Uterus (tissue), 4 donors: ENCODE data around the gene SLC22A5. TPM values are rescaled to one million over a fixed set of nuclear protein-coding genes. Genes with fewer than 3 reads are reported as not detected.

Experiments
- DNase-seq, 2 donors: peaks; one replicate each; pipeline ENCODE4 v3.0.0-alpha.2; 2019 to 2020
- H3K27ac ChIP-seq, 2 donors: fragments of 200-600 bp; sonication (generic); 1 replicate in 1 of 2; 2 replicates in 1 of 2; pipeline ENCODE4 v1.5.1; 2016 to 2018
- H3K27me3 ChIP-seq, 2 donors: fragments of 200-600 bp; sonication (generic); one replicate each; pipeline ENCODE4 v1.5.1; 2018 to 2019; ENCODE audit warnings: control low read depth in 1 of 2
- H3K36me3 ChIP-seq, 2 donors: fragments of 200-600 bp; sonication (generic); one replicate each; pipeline ENCODE4 v1.5.1; 2019; ENCODE audit warnings: control low read depth in 1 of 2
- H3K4me1 ChIP-seq, 2 donors: fragments of 200-600 bp; sonication (generic); one replicate each; pipeline ENCODE4 v1.5.1; 2018 to 2019; ENCODE audit warnings: control low read depth in 1 of 2
- H3K4me3 ChIP-seq, 2 donors: fragments of 200-600 bp; sonication (generic); 1 replicate in 1 of 2; 2 replicates in 1 of 2; pipeline ENCODE4 v1.5.1; 2018 to 2019; ENCODE audit warnings: mild to moderate bottlenecking in 1 of 2
- H3K9me3 ChIP-seq, 2 donors: fragments of 200-600 bp; sonication (generic); one replicate each; pipeline ENCODE4 v1.5.1; 2019; ENCODE audit warnings: control low read depth in 1 of 2
- POLR2A ChIP-seq, 2 donors: fragments of 450-650 bp; IDR thresholded peaks; one replicate each; pipeline ENCODE4 v1.6.1; 2016; ENCODE audit warnings: antibody characterized with exemption in 2 of 2, mild to moderate bottlenecking in 1 of 2, moderate library complexity in 1 of 2
- intact Hi-C: fragments of 100-400 bp; cut with DNase I; formaldehyde crosslinking; loops from one replicate; pipeline ENCODE4 v1.15.1; 2023; ENCODE audit warnings: low total_unique reads
- total RNA-seq, 4 donors: library from RNA; depleted of rRNA in 3 of 4; stranded (reverse); fragments of >200 nt in 3 of 4; gene quantifications; one replicate each; pipeline versions ENCODE4 v1.1.0 to v1.2.4, GENCODE V29; 2014 to 2023
- TF ChIP-seq, protein P1 (sequence below), 4 experiments: fragments of 200-600 bp in 2 of 4; fragments of 450-650 bp in 2 of 4; sonication (generic) in 2 of 4; IDR thresholded peaks; one replicate each; pipeline ENCODE4 v1.5.1; 2016 to 2019; ENCODE audit warnings: antibody characterized with exemption in 4 of 4, mild to moderate bottlenecking in 2 of 4, moderate library complexity in 1 of 4
- donor health status: DM: yes; HTN: yes; CAD: no.

Gene SLC22A5
- total RNA-seq = 10 to 100 TPM in 2 of 4 donors, 1 to 10 TPM in 2; 2.0 to 18.9 (median 10.0) TPM

DNA sequence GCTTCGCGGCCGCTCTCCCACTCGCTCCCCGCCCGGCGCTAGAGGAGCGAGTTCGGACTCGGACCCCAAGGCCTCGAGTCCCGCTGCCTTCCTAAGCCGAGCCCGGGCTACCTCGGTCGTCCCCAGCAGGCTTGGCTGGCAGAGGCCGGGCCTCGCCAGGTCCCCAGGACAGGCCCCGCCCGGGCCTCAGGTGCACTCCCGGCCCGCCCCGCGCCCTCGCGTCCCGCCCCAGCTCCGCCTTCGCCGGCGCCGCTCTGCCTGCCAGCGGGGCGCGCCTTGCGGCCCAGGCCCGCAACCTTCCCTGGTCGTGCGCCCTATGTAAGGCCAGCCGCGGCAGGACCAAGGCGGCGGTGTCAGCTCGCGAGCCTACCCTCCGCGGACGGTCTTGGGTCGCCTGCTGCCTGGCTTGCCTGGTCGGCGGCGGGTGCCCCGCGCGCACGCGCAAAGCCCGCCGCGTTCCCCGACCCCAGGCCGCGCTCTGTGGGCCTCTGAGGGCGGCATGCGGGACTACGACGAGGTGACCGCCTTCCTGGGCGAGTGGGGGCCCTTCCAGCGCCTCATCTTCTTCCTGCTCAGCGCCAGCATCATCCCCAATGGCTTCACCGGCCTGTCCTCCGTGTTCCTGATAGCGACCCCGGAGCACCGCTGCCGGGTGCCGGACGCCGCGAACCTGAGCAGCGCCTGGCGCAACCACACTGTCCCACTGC, at the start of gene SLC22A5:
TSS of gene SLC22A5 (plus strand) at position 237 of the 707 bp plus-strand sequence. CDS start at position 500, 263 bp downstream.
- H3K9me3 ChIP-seq = no peaks in the 10 kb centered on the region
- no peaks in the 10 kb centered on the region for H3K36me3 ChIP-seq
- TF ChIP-seq, protein P1, sequence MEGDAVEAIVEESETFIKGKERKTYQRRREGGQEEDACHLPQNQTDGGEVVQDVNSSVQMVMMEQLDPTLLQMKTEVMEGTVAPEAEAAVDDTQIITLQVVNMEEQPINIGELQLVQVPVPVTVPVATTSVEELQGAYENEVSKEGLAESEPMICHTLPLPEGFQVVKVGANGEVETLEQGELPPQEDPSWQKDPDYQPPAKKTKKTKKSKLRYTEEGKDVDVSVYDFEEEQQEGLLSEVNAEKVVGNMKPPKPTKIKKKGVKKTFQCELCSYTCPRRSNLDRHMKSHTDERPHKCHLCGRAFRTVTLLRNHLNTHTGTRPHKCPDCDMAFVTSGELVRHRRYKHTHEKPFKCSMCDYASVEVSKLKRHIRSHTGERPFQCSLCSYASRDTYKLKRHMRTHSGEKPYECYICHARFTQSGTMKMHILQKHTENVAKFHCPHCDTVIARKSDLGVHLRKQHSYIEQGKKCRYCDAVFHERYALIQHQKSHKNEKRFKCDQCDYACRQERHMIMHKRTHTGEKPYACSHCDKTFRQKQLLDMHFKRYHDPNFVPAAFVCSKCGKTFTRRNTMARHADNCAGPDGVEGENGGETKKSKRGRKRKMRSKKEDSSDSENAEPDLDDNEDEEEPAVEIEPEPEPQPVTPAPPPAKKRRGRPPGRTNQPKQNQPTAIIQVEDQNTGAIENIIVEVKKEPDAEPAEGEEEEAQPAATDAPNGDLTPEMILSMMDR (IDR thresholded peaks at IDR 0.05) = peak in 1 of 4 experiments; percentile 13
- TF ChIP-seq POLR2A (IDR thresholded peaks at IDR 0.05) = peak in 1 of 2 donors; percentile 66
- intact Hi-C loops = no loop called here
- no peaks in the 10 kb centered on the region for H3K27me3 ChIP-seq
- H3K27ac ChIP-seq = peak within 1 kb of the TSS; percentile 84 to 93
- peak; percentile 39 to 63 for DNase-seq
- peak within 1 kb of the TSS; percentile 49 to 56 for H3K4me3 ChIP-seq
- peaks cover 4% of the 10 kb centered on the region in 2 donors for H3K4me1 ChIP-seq

DNA sequence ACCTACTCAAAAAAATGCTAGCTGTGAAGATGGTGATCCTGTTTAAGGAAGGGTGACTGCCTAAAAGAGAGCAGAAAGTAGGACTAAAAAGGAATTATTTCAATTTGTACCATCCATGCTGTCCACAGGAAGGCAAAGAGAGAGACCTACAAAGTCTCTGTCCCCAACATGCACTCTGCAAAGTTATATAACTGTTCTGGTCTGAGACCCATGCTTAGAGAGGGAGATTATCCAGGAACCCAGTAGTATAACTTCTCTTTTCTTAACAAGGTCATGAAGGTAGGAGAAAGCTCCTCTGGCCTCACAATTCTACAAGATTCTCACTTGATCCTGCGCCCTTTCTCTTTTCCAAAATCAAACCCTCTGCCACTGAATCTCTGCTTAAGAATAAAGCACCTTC, 49.5 kb upstream of the SLC22A5 start:
- TF ChIP-seq POLR2A (IDR thresholded peaks at IDR 0.05) = no peak
- Histone ChIP-seq H3K9me3 (no peaks in the 10 kb centered on the region), H3K4me1 (no peaks in the 10 kb centered on the region), H3K36me3 (no peaks in the 10 kb centered on the region), H3K4me3 (no peak overlapping the region), H3K27ac (no peak overlapping the region), H3K27me3 (no peaks in the 10 kb centered on the region)
- DNase-seq = no peak
- intact Hi-C loops = no loop called here

DNA sequence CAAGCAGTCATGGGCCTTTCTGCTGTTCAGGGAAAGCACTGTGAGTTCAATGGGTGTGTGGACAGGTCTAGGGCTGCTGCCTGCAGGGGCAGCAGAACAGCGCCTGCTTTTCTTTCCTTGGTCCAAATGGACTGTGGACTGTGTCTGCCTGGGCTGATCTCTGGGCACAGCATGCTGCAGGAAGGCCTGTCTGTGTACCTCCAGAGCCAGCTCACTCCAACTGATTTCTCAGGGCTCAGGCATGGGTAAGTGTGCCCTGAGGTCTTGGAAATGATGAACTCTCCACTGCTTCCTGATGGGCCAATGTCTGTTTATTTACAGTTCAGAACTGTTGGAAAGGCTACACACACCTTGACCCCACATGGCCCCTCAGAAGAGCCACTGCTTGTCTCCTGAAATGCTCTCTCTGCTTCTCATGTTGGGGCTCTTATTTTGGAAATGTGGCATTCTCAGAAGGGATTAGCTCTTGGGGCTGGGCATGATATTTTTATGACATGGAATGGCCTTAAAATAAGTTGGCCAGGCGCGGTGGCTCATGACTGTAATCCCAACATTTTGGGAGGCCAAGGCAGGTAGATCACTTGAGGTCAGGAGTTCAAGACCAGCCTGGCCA, 48.3 kb upstream of the SLC22A5 start:
- no peaks in the 10 kb centered on the region for H3K27me3 ChIP-seq
- intact Hi-C loops = no loop called here
- H3K9me3 ChIP-seq = no peaks in the 10 kb centered on the region
- H3K4me3 ChIP-seq = no peak overlapping the region
- H3K36me3 ChIP-seq = no peaks in the 10 kb centered on the region
- no peak for TF ChIP-seq POLR2A (IDR thresholded peaks at IDR 0.05)
- TF ChIP-seq, protein P1 (IDR thresholded peaks at IDR 0.05) = no peak
- no peak for DNase-seq
- H3K4me1 ChIP-seq = no peaks in the 10 kb centered on the region
- no peak overlapping the region for H3K27ac ChIP-seq

DNA sequence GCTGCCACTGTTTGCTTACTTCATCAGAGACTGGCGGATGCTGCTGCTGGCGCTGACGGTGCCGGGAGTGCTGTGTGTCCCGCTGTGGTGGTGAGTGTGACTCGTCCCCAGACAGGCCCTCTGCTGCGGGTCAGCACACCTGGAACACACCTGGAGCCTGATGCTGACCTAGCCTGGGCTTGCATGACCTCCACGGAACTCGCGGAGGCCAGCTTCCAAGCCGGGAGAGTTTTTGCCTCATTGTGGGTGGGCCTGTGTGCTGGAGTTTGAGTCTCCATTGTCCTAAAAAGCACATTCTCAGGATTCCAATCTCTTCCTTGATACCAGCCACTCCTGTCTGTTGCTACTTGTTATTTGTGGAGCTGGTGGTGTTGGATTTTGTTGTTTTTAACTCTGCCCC, 47.2 kb upstream of the SLC22A5 start:
- intact Hi-C loops = no loop called here
- TF ChIP-seq, protein P1 (IDR thresholded peaks at IDR 0.05) = no peak
- no peak for TF ChIP-seq POLR2A (IDR thresholded peaks at IDR 0.05)
- Histone ChIP-seq H3K4me3 (no peak overlapping the region), H3K4me1 (no peaks in the 10 kb centered on the region), H3K27me3 (no peaks in the 10 kb centered on the region), H3K36me3 (no peaks in the 10 kb centered on the region), H3K27ac (no peak overlapping the region), H3K9me3 (no peaks in the 10 kb centered on the region)
- DNase-seq = no peak

DNA sequence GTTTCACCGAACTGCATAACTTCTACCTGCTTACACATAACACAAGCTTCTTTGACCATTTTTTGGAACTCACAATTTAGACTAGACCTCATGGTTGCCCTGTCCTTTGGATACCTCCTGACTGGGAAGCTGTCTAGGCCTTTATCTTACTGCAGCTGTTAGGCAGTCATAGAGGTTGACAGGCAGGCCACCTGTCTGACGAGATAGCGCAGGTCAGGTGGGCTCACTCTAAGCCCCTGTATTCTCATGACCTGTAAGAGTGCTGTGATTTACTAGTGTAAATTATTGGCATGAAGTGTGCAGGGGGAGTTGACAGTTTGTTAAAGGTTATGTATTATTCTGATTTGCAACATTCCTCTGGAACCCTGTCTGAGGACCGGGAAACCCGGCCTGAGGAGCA, 46.3 kb upstream of the SLC22A5 start:
- no peaks in the 10 kb centered on the region for H3K9me3 ChIP-seq
- intact Hi-C loops = no loop called here
- no peaks in the 10 kb centered on the region for H3K27me3 ChIP-seq
- TF ChIP-seq, protein P1 (IDR thresholded peaks at IDR 0.05) = no peak
- no peak for TF ChIP-seq POLR2A (IDR thresholded peaks at IDR 0.05)
- H3K27ac ChIP-seq = no peak overlapping the region
- H3K4me3 ChIP-seq = no peak overlapping the region
- no peaks in the 10 kb centered on the region for H3K4me1 ChIP-seq
- DNase-seq = no peak
- H3K36me3 ChIP-seq = no peaks in the 10 kb centered on the region
